AG04450 (cell line): ENCODE results near the gene DPM1. TPM values are rescaled to one million over a fixed set of nuclear protein-coding genes. Genes with fewer than 3 reads are reported as not detected.

Experiments
- polyA plus RNA-seq: library from polyadenylated mRNA; depleted of rRNA; stranded (reverse); fragments of >200 nt; gene quantifications from 2 replicates; pipeline ENCODE4 v1.2.3, GENCODE V29; 2011; rRNA removed

The DPM1 gene
- polyA plus RNA-seq, 1 experiment = 67.5 TPM

Other genes starting within 250 kb of the DPM1 start
- gene PARD6B, start 227.0 kb downstream of the DPM1 start, polyA plus RNA-seq = 0.61 and 0.71 TPM in 2 replicates
- gene BCAS4, start 163.5 kb downstream of the DPM1 start, polyA plus RNA-seq = 37.3 and 37.7 TPM in 2 replicates
- 36.8 and 40.5 TPM in 2 replicates for gene ADNP, start 27.1 kb downstream of the DPM1 start, polyA plus RNA-seq
- gene MOCS3, start 286 bp upstream of the DPM1 start, polyA plus RNA-seq = 3.8 and 4.0 TPM in 2 replicates
- gene KCNG1, start 64.6 kb upstream of the DPM1 start, polyA plus RNA-seq = 16.0 and 20.3 TPM in 2 replicates